Measurements from ENCODE around the gene IL6.

DNA sequence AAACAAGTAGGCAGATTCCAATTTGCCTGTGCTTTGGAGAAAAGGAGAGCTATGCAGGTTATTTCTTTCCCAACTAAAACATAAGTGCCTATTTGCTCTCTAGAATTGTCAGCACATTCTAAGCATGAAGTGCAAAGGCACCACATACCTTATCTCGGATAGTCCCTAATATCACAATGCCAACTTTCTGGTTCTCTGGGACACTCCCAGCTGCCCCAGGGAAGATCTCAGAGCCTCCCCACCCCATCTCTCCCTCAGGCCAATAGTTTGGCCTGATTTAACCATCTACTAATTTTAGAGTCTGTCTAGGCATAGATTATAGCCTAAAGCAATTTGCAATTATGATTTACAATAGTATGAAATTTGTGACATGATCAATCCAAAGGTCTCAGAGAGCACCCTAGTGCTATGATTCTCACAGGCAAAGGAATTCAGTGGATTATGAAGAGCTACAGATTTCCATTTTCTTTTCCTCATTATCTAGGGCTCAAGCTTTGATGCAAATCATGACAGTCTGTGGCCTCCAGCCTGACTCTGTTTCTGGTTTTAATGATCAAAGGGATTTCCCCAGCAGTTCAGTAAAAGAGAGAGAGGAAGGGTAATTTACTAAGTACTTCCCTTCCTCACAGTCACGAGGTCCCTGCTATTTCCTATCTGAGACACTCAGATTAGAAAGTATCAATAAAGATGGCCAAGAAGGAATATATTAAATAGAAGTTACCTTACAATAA is 29.0 kb upstream of the IL6 start:
- TF ChIP-seq FOXP1 (IDR thresholded peaks at IDR 0.05) (no peak), FOXP1 (CRISPR knock-in tag; IDR thresholded peaks at IDR 0.05) (no peak), FOXA3 (CRISPR knock-in tag; IDR thresholded peaks at IDR 0.05) (no peak), SUZ12 (IDR thresholded peaks at IDR 0.05; ENCODE audit: low read depth, low read length) (no peak), ZNF720 (CRISPR knock-in tag; IDR thresholded peaks at IDR 0.05) (no peak), SRSF9 (IDR thresholded peaks at IDR 0.05; ENCODE audit: borderline replicate concordance, insufficient read depth, low read depth, low read length, poor library complexity, severe bottlenecking) (no peak), RNF2 (conservative IDR thresholded peaks at IDR 0.05; ENCODE audit: low read depth) (no peak), SNAI1 (CRISPR knock-in tag; IDR thresholded peaks at IDR 0.05; ENCODE audit: borderline replicate concordance) (no peak), EED (CRISPR knock-in tag; IDR thresholded peaks at IDR 0.05) (no peak), KAT7 (CRISPR knock-in tag; IDR thresholded peaks at IDR 0.05; ENCODE audit: borderline replicate concordance) (no peak), NR2C2 (CRISPR knock-in tag; IDR thresholded peaks at IDR 0.05; ENCODE audit: borderline replicate concordance) (no peak), ZNF136 (CRISPR knock-in tag; IDR thresholded peaks at IDR 0.05; ENCODE audit: low read depth) (no peak)
- TF ChIP-seq, protein P1, sequence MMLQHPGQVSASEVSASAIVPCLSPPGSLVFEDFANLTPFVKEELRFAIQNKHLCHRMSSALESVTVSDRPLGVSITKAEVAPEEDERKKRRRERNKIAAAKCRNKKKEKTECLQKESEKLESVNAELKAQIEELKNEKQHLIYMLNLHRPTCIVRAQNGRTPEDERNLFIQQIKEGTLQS (CRISPR knock-in tag; IDR thresholded peaks at IDR 0.05), result no peak

Measured in HepG2 (cell line).